ENCODE results near the gene FSIP1.

DNA sequence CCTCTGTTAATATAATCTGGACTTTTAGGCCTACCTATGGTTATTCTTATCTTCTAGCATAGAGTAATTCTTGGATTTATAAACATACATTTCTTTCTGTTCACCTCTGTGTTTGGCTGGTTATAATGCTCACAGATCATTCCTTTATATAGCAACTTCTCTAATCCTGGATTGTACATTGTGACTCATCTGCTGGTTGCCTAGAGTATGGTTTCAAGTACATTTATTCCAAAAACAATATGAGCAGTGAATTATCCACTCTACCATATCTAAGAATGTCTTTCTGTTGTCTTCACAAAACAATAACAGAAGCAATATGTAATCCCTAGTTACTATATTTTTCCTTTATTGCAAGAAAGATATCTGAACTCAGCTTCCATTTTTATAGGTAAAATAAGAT lies 35.3 kb downstream of the FSIP1 start:
- TF ChIP-seq ZNF138 (CRISPR knock-in tag; conservative IDR thresholded peaks at IDR 0.05), result no peak
- no peak for TF ChIP-seq CTCF (IDR thresholded peaks at IDR 0.05)
- no peak for TF ChIP-seq ELF4 (CRISPR knock-in tag; IDR thresholded peaks at IDR 0.05; ENCODE audit: low read depth)
- TF ChIP-seq NR1H2 (CRISPR knock-in tag; IDR thresholded peaks at IDR 0.05), result no peak
- TF ChIP-seq AFF4 (CRISPR knock-in tag; IDR thresholded peaks at IDR 0.05; ENCODE audit: borderline replicate concordance), result no peak
